ENCODE data around the gene ZNF280A.

ZNF280A gene

GRCh38 chr22:22465782-22466181, 54.3 kb downstream of the ZNF280A start:
- DNase-seq (ENCODE audit: low spot score): no peak
- no peaks in the 10 kb centered on the region for H3K36me3 ChIP-seq (ENCODE audit: low read depth)
- H3K27ac ChIP-seq (ENCODE audit: poor library complexity, severe bottlenecking): no peak overlapping the region
- H3K4me1 ChIP-seq (ENCODE audit: insufficient read depth, poor library complexity, severe bottlenecking): no peaks in the 10 kb centered on the region
- no peak for TF ChIP-seq CTCF (IDR thresholded peaks at IDR 0.05; ENCODE audit: poor library complexity, severe bottlenecking)
- no peak for ATAC-seq (ENCODE audit: low read depth)
- H3K9me3 ChIP-seq (ENCODE audit: severe bottlenecking): peaks cover 7% of the 10 kb centered on the region
- no peak overlapping the region for H3K4me3 ChIP-seq (ENCODE audit: severe bottlenecking)
- H3K27me3 ChIP-seq (ENCODE audit: insufficient read depth, poor library complexity, severe bottlenecking): no peaks in the 10 kb centered on the region

GRCh38 chr22:22465094-22465602, 54.9 kb downstream of the ZNF280A start:
- ATAC-seq (ENCODE audit: low read depth) (no peak), DNase-seq (ENCODE audit: low spot score) (no peak)
- H3K4me1 ChIP-seq (ENCODE audit: insufficient read depth, poor library complexity, severe bottlenecking): no peaks in the 10 kb centered on the region
- H3K4me3 ChIP-seq (ENCODE audit: severe bottlenecking): no peak overlapping the region
- H3K27me3 ChIP-seq (ENCODE audit: insufficient read depth, poor library complexity, severe bottlenecking): no peaks in the 10 kb centered on the region
- TF ChIP-seq CTCF (IDR thresholded peaks at IDR 0.05; ENCODE audit: poor library complexity, severe bottlenecking): no peak
- H3K27ac ChIP-seq (ENCODE audit: poor library complexity, severe bottlenecking): no peak overlapping the region
- H3K36me3 ChIP-seq (ENCODE audit: low read depth): no peaks in the 10 kb centered on the region
- H3K9me3 ChIP-seq (ENCODE audit: severe bottlenecking): peaks cover 11% of the 10 kb centered on the region

- no peaks in the 10 kb centered on the region for H3K4me1 ChIP-seq (ENCODE audit: insufficient read depth, poor library complexity, severe bottlenecking)
- no peak overlapping the region for H3K27ac ChIP-seq (ENCODE audit: poor library complexity, severe bottlenecking)
- no peak for ATAC-seq (ENCODE audit: low read depth)
- H3K4me3 ChIP-seq (ENCODE audit: severe bottlenecking): no peak overlapping the region
- no peak for TF ChIP-seq CTCF (IDR thresholded peaks at IDR 0.05; ENCODE audit: poor library complexity, severe bottlenecking)
- no peaks in the 10 kb centered on the region for H3K36me3 ChIP-seq (ENCODE audit: low read depth)
- DNase-seq (ENCODE audit: low spot score): no peak
- H3K27me3 ChIP-seq (ENCODE audit: insufficient read depth, poor library complexity, severe bottlenecking): no peaks in the 10 kb centered on the region
- peaks cover 14% of the 10 kb centered on the region for H3K9me3 ChIP-seq (ENCODE audit: severe bottlenecking)
These were observed 55.5 kb downstream of the ZNF280A start for GRCh38 chr22:22464541-22465054.

GRCh38 chr22:22463855-22464540, 56.1 kb downstream of the ZNF280A start:
- Histone ChIP-seq H3K27ac (ENCODE audit: poor library complexity, severe bottlenecking) (no peak overlapping the region), H3K4me1 (ENCODE audit: insufficient read depth, poor library complexity, severe bottlenecking) (no peaks in the 10 kb centered on the region), H3K27me3 (ENCODE audit: insufficient read depth, poor library complexity, severe bottlenecking) (no peaks in the 10 kb centered on the region), H3K36me3 (ENCODE audit: low read depth) (no peaks in the 10 kb centered on the region), H3K9me3 (ENCODE audit: severe bottlenecking) (peaks cover 20% of the 10 kb centered on the region), H3K4me3 (ENCODE audit: severe bottlenecking) (no peak overlapping the region)
- ATAC-seq (ENCODE audit: low read depth) (peak; percentile 35; the same call in 2 of the 3 replicates), DNase-seq (ENCODE audit: low spot score) (no peak)
- TF ChIP-seq CTCF (IDR thresholded peaks at IDR 0.05; ENCODE audit: poor library complexity, severe bottlenecking): peak; percentile 77
